Measurements from ENCODE around the gene ZSCAN2.

Gene ZSCAN2

DNA sequence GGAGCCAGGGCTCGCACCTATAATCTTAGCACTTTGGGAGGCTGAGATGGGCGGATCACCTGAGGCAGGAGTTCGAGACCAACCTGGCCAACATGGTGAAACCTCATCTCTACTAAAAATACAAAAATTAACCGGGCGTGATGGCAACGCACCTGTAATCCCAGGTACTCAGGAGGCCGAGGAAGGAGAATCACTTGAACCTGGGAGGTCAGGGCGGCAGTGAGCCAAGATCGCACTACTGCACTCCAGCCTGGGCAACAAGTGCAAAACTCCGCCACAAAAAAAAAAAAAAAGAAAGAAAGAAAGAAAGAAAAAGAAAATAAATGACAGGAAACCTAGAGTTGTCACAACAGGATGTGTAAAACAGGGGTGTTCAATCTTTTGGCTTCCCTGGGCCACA, 60.2 kb downstream of the ZSCAN2 start:
- Histone ChIP-seq H3K36me3 (ENCODE audit: control insufficient read depth, insufficient read depth, low read length) (no peaks in the 10 kb centered on the region), H3K4me1 (ENCODE audit: control insufficient read depth, insufficient read depth, low read length) (peaks cover 13% of the 10 kb centered on the region), H3K27me3 (ENCODE audit: control insufficient read depth, insufficient read depth, low read length) (no peaks in the 10 kb centered on the region), H3K9ac (ENCODE audit: low read length) (no peak overlapping the region), H3K4me3 (ENCODE audit: low read length) (no peak overlapping the region), H3K9me3 (ENCODE audit: control insufficient read depth, low read length) (no peaks in the 10 kb centered on the region)

DNA sequence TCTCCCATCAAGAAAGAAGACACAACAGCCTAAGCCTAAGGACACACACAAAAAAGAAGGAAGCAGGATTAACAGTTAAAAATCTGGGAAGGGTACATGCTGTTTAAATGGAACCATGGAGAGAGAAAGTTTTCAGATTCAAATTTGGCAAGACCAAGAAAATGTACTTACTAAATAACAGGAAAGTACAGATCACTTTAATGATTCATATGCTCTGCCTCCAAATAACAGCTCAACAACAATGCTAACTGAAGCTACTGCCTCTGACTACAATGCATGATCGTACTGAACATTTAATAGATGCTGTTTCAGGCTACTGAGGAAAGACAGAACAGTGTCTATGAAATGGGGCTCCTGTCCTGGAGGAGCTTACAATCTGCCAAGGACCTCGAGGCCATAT, 65.6 kb downstream of the ZSCAN2 start:
- Histone ChIP-seq H3K9ac (ENCODE audit: low read length) (no peak overlapping the region), H3K4me1 (ENCODE audit: control insufficient read depth, insufficient read depth, low read length) (no peaks in the 10 kb centered on the region), H3K4me3 (ENCODE audit: low read length) (no peak overlapping the region), H3K36me3 (ENCODE audit: control insufficient read depth, insufficient read depth, low read length) (no peaks in the 10 kb centered on the region), H3K27me3 (ENCODE audit: control insufficient read depth, insufficient read depth, low read length) (no peaks in the 10 kb centered on the region), H3K9me3 (ENCODE audit: control insufficient read depth, low read length) (no peaks in the 10 kb centered on the region)

DNA sequence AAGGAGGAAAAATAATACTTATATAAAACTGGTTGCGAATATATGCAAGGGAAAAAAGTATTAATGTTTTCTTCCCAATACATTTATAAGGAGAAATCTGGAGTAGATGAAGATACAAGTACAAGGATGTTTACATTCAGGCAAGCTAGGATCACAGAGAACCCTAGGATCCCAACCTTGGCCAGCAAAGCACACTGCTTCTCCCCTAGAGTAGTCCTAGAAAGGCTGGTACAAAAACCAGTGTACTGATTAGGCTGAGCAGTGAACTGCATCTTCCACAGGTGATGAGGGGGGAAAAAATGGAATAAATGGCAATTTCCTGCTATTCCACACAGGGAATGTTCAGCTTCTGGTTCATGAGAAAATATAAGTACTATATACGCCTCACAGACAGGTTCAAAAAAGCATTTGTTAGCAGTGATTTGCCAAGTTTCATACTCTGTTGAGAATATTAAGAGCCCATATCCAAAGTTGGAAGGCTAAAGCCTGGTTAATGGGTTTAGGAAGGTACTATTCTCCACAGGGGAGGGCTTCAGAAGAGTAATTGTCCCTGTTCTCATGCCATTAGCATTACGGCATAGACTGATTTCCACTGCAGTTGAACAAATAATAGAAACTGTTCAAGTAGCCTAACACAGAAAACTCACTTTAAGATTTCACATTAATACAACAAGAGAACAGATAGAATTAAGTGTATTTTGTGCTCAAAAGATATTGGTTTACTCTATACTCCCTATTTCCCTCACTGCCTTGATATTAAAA, 67.6 kb downstream of the ZSCAN2 start:
- Histone ChIP-seq H3K27me3 (ENCODE audit: control insufficient read depth, insufficient read depth, low read length) (no peaks in the 10 kb centered on the region), H3K9ac (ENCODE audit: low read length) (no peak overlapping the region), H3K4me3 (ENCODE audit: low read length) (no peak overlapping the region), H3K36me3 (ENCODE audit: control insufficient read depth, insufficient read depth, low read length) (no peaks in the 10 kb centered on the region), H3K9me3 (ENCODE audit: control insufficient read depth, low read length) (no peaks in the 10 kb centered on the region), H3K4me1 (ENCODE audit: control insufficient read depth, insufficient read depth, low read length) (no peaks in the 10 kb centered on the region)

GRCh38 chr15:84669726-84670125, 68.9 kb downstream of the ZSCAN2 start:
- Histone ChIP-seq H3K27me3 (ENCODE audit: control insufficient read depth, insufficient read depth, low read length) (no peaks in the 10 kb centered on the region), H3K36me3 (ENCODE audit: control insufficient read depth, insufficient read depth, low read length) (no peaks in the 10 kb centered on the region), H3K9ac (ENCODE audit: low read length) (no peak overlapping the region), H3K4me1 (ENCODE audit: control insufficient read depth, insufficient read depth, low read length) (no peaks in the 10 kb centered on the region), H3K4me3 (ENCODE audit: low read length) (no peak overlapping the region), H3K9me3 (ENCODE audit: control insufficient read depth, low read length) (no peaks in the 10 kb centered on the region)

- H3K36me3 ChIP-seq (ENCODE audit: control insufficient read depth, insufficient read depth, low read length) = no peaks in the 10 kb centered on the region
- no peaks in the 10 kb centered on the region for H3K9me3 ChIP-seq (ENCODE audit: control insufficient read depth, low read length)
- H3K4me1 ChIP-seq (ENCODE audit: control insufficient read depth, insufficient read depth, low read length) = no peaks in the 10 kb centered on the region
- H3K27me3 ChIP-seq (ENCODE audit: control insufficient read depth, insufficient read depth, low read length) = no peaks in the 10 kb centered on the region
- no peak overlapping the region for H3K9ac ChIP-seq (ENCODE audit: low read length)
- H3K4me3 ChIP-seq (ENCODE audit: low read length) = no peak overlapping the region
Measured at GRCh38 chr15:84671211-84671610, 70.4 kb downstream of the ZSCAN2 start.

Data from mucosa of stomach (tissue), 1 donor.